G401 (cell line): ENCODE measurements around the gene HOXC13. TPM values are rescaled to one million over a fixed set of nuclear protein-coding genes. Genes with fewer than 3 reads are reported as not detected.

Experiments used
- DNase-seq: peaks from one replicate; pipeline ENCODE4 v3.0.0-alpha.2; 2015; ENCODE audit warnings: low spot score
- in situ Hi-C: cut with HindIII; loops from 2 replicates; pipeline ENCODE4 v1.10.0; 2016; ENCODE audit warnings: low sequenced_read_pairs, mixed read lengths
- total RNA-seq: library from RNA; depleted of rRNA; stranded (reverse); fragments of >200 nt; shearing (Covaris generic); gene quantifications from 2 replicates; pipeline ENCODE4 v1.2.3, GENCODE V29; 2014; rRNA removed

Gene HOXC13
- 8.2 and 13.2 TPM in 2 replicates for total RNA-seq

- in situ Hi-C loops, result no loop called here
- DNase-seq, result peak; percentile 83
These were observed at the start of gene HOXC13 for GRCh38 chr12:53938326-53939140. TSS of gene HOXC13 (plus strand) at chr12:53938831. CDS start at chr12:53938907, 76 bp downstream.

- DNase-seq, result no peak
- in situ Hi-C loops, result no loop called here
These were observed 48.5 kb upstream of the HOXC13 start for GRCh38 chr12:53890081-53890480.

- in situ Hi-C loops, result no loop called here
- no peak for DNase-seq
These were observed 45.8 kb upstream of the HOXC13 start for GRCh38 chr12:53892762-53893395.

GRCh38 chr12:53899230-53899629 lies 39.4 kb upstream of the HOXC13 start:
- no peak for DNase-seq
- in situ Hi-C loops, result no loop called here

- no peak for DNase-seq
- in situ Hi-C loops, result no loop called here
These were observed 31.5 kb upstream of the HOXC13 start for GRCh38 chr12:53907103-53907502.

GRCh38 chr12:53916788-53917655 lies 21.6 kb upstream of the HOXC13 start:
- in situ Hi-C loops, result no loop called here
- DNase-seq, result no peak

- no peak for DNase-seq
- in situ Hi-C loops, result no loop called here
These were observed 13.9 kb upstream of the HOXC13 start for GRCh38 chr12:53924521-53925405.

GRCh38 chr12:53927220-53928029 lies 11.2 kb upstream of the HOXC13 start:
- DNase-seq, result no peak
- in situ Hi-C loops, result no loop called here

GRCh38 chr12:53928054-53928835 lies 10.4 kb upstream of the HOXC13 start:
- DNase-seq, result no peak
- in situ Hi-C loops, result no loop called here

- in situ Hi-C loops, result no loop called here
These were observed 9.1 kb upstream of the HOXC13 start for GRCh38 chr12:53929527-53929926.

GRCh38 chr12:53930591-53931255 lies 7.9 kb upstream of the HOXC13 start:
- no peak for DNase-seq
- in situ Hi-C loops, result no loop called here

More at GRCh38 chr12:53929527-53929926, 9.1 kb upstream of the HOXC13 start:
- DNase-seq, result no peak

- no peak for DNase-seq
- in situ Hi-C loops, result no loop called here
These were observed 6.6 kb upstream of the HOXC13 start for GRCh38 chr12:53931844-53932581.

- in situ Hi-C loops, result no loop called here
- no peak for DNase-seq
These were observed 5.7 kb upstream of the HOXC13 start for GRCh38 chr12:53932915-53933314.

GRCh38 chr12:53935383-53936341 lies 3.0 kb upstream of the HOXC13 start:
- in situ Hi-C loops, result no loop called here
- DNase-seq, result no peak

- no peak for DNase-seq
- in situ Hi-C loops, result no loop called here
These were observed 1.5 kb upstream of the HOXC13 start for GRCh38 chr12:53937099-53937498.
